Mesenchymal stem cell (in vitro differentiated cells and primary cell): ENCODE data around the gene PTPRR.

ENCODE experiments used
- DNase-seq: peaks from one replicate; pipeline ENCODE4 v3.0.0-alpha.2; 2013
- H2AFZ ChIP-seq: one replicate; pipeline ENCODE4 v1.6.1; 2013; ENCODE audit warnings: low read depth, mild to moderate bottlenecking, control low read depth, inconsistent platforms, low read length, moderate library complexity
- H2AK5ac ChIP-seq: 2 replicates; pipeline ENCODE4 v1.6.1; 2013; ENCODE audit warnings: low read length, moderate library complexity, mild to moderate bottlenecking, inconsistent platforms; ENCODE audit not compliant: severe bottlenecking
- H2BK120ac ChIP-seq: one replicate; pipeline ENCODE4 v1.6.1; 2013; ENCODE audit warnings: low read depth, mild to moderate bottlenecking, inconsistent platforms, low read length, moderate library complexity
- H2BK12ac ChIP-seq, 2 experiments: one replicate each; pipeline ENCODE4 v1.6.1; 2013; ENCODE audit warnings: inconsistent platforms in 2 of 2, low read length in 2 of 2, mild to moderate bottlenecking in 2 of 2, moderate library complexity in 2 of 2, control low read depth in 1 of 2
- H2BK15ac ChIP-seq: one replicate; pipeline ENCODE4 v1.6.1; 2013; ENCODE audit warnings: mild to moderate bottlenecking, low read depth, inconsistent platforms; ENCODE audit not compliant: poor library complexity, severe bottlenecking
- H2BK5ac ChIP-seq: 2 replicates; pipeline ENCODE4 v1.6.1; 2013; ENCODE audit warnings: low read depth, mild to moderate bottlenecking, low read length, control low read depth, inconsistent platforms; ENCODE audit not compliant: poor library complexity, severe bottlenecking
- H3K14ac ChIP-seq, 2 experiments: one replicate each; pipeline ENCODE4 v1.6.1; 2013; ENCODE audit warnings: inconsistent platforms in 2 of 2, low read length in 2 of 2, control low read depth in 1 of 2, mild to moderate bottlenecking in 1 of 2, moderate library complexity in 1 of 2
- H3K18ac ChIP-seq, 2 experiments: one replicate each; pipeline ENCODE4 v1.6.1; 2013; ENCODE audit warnings: inconsistent platforms in 2 of 2, low read length in 2 of 2, control low read depth in 1 of 2, low read depth in 1 of 2, mild to moderate bottlenecking in 1 of 2
- H3K23ac ChIP-seq, 2 experiments: one replicate each; pipeline ENCODE4 v1.6.1; 2013; ENCODE audit warnings: inconsistent platforms in 2 of 2, low read length in 2 of 2, mild to moderate bottlenecking in 2 of 2, moderate library complexity in 2 of 2, control low read depth in 1 of 2
- H3K27ac ChIP-seq: 2 replicates; pipeline ENCODE4 v1.5.1; 2013; ENCODE audit warnings: mild to moderate bottlenecking, moderate library complexity, low read length, control low read depth, inconsistent platforms; ENCODE audit not compliant: poor library complexity, severe bottlenecking
- H3K27me3 ChIP-seq, 2 experiments: 2 replicates each; pipeline versions ENCODE4 v1.6.1 to v1.7.0; 2013; ENCODE audit warnings: low read length in 2 of 2, mild to moderate bottlenecking in 2 of 2, moderate library complexity in 2 of 2, control low read depth in 1 of 2, inconsistent platforms in 1 of 2; ENCODE audit not compliant: control insufficient read depth in 1 of 2, insufficient read depth in 1 of 2
- H3K36me3 ChIP-seq, 2 experiments: 2 replicates each; pipeline versions ENCODE4 v1.6.1 to v1.7.0; 2013; ENCODE audit warnings: low read length in 2 of 2, control low read depth in 1 of 2, inconsistent platforms in 1 of 2, low read depth in 1 of 2, mild to moderate bottlenecking in 1 of 2; ENCODE audit not compliant: insufficient read depth in 2 of 2, control insufficient read depth in 1 of 2
- H3K4ac ChIP-seq, 2 experiments: one replicate each; pipeline ENCODE4 v1.6.1; 2013; ENCODE audit warnings: inconsistent platforms in 2 of 2, low read length in 2 of 2, mild to moderate bottlenecking in 2 of 2, moderate library complexity in 2 of 2, control low read depth in 1 of 2, low read depth in 1 of 2
- H3K4me1 ChIP-seq: 2 replicates; pipeline ENCODE4 v1.6.1; 2013; ENCODE audit warnings: low read depth, low read length, control low read depth; ENCODE audit not compliant: control insufficient read depth, insufficient read depth
- H3K4me2 ChIP-seq: 2 replicates; pipeline ENCODE4 v1.6.1; 2013; ENCODE audit warnings: low read length, mild to moderate bottlenecking, inconsistent platforms; ENCODE audit not compliant: poor library complexity, severe bottlenecking
- H3K4me3 ChIP-seq, 2 experiments: 2 replicates each; pipeline versions ENCODE4 v1.5.1 to v1.7.0; 2013; ENCODE audit warnings: low read length in 2 of 2, mild to moderate bottlenecking in 2 of 2, control low read depth in 1 of 2, low read depth in 1 of 2; ENCODE audit not compliant: insufficient read depth in 1 of 2
- H3K79me1 ChIP-seq: replicated peaks from 2 replicates; pipeline ENCODE4 v1.6.1; 2013; ENCODE audit warnings: mild to moderate bottlenecking, control low read depth, low read length, inconsistent platforms; ENCODE audit not compliant: poor library complexity, severe bottlenecking
- H3K9ac ChIP-seq: 2 replicates; pipeline ENCODE4 v1.7.0; 2013; ENCODE audit warnings: mild to moderate bottlenecking, low read length, moderate library complexity
- H3K9me3 ChIP-seq: 2 replicates; pipeline ENCODE4 v1.7.0; 2013; ENCODE audit warnings: mild to moderate bottlenecking, low read length; ENCODE audit not compliant: control insufficient read depth
- H4K8ac ChIP-seq: one replicate; pipeline ENCODE4 v1.6.1; 2013; ENCODE audit warnings: inconsistent platforms, mild to moderate bottlenecking, low read length, moderate library complexity
- H4K91ac ChIP-seq: one replicate; pipeline ENCODE4 v1.6.1; 2013; ENCODE audit warnings: mild to moderate bottlenecking, low read length, inconsistent platforms
- WGBS: methylation state at CpG from one replicate; pipeline ENCODE4 v1.1.7; 2013; ENCODE audit warnings: mixed read lengths; 5-methylcytosine and 5-hydroxymethylcytosine counted together

PTPRR gene

DNA sequence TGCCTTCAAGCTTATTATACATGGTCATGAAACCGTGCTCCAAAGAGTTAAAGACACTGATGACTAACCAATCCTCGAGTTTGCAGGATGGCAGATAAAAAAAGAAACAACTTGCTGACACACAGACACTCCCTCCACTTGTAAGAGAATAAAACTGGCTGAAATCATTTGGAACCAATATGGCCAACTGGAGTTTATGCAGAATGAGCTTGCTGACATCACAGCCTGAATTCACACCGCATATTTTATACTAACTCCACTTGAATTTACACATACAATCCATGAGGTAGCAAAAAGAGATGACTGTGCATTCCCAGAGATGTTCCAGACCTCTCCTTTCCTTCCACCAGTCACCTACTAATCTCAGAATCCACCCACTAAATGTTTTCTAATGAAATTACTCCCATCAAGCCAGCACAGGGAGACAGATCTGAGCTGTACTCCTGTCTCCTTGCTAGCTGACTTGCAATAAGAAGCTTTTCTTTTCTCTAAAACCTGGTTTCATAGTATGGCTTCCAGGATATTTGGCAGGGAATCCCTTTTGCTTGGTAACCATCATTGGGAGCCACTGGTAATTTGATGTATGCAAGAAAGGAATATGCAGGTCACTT is 15.8 kb upstream of the PTPRR start:
- Histone ChIP-seq H4K8ac (no peak overlapping the region), H2BK120ac (no peak overlapping the region), H3K23ac (no peak overlapping the region), H3K27me3 (peaks cover 9 to 26% of the 10 kb centered on the region in 2 experiments), H3K79me1 (no peaks in the 10 kb centered on the region), H2AK5ac (no peak overlapping the region), H3K14ac (no peak overlapping the region), H3K4me2 (no peak overlapping the region), H4K91ac (no peak overlapping the region), H3K4me3 (no peak overlapping the region), H2BK15ac (no peak overlapping the region), H2BK12ac (no peak overlapping the region), H3K4me1 (no peaks in the 10 kb centered on the region), H3K36me3 (no peaks in the 10 kb centered on the region), H2BK5ac (no peak overlapping the region), H3K18ac (no peak overlapping the region), H3K27ac (no peak overlapping the region), H3K9ac (no peak overlapping the region), H3K9me3 (no peaks in the 10 kb centered on the region), H3K4ac (no peak overlapping the region), H2AFZ (no peak overlapping the region)
- DNase-seq, result no peak
- 45% methylated on average over 3 of the region's 3 CpGs for WGBS

DNA sequence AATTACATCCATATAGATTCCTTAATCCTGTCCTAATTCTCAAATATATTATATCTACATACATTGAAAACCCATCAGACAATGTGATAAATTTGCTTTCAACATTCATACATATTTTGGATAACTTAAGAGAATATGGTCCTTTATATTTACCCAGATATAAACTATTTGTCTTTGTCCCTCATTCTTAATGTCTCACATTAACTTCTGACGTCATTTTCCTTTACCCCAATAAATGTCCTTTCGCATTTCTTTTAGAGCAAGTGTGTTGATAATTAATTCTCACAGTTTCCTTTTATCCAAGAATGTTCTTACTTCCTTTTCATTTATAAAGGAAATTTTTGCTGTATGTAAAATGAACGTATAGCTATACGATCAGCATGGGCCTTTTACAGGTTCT is 12.6 kb upstream of the PTPRR start:
- Histone ChIP-seq H4K8ac (no peak overlapping the region), H3K4me2 (no peak overlapping the region), H3K27me3 (peaks cover 0 to 2% of the 10 kb centered on the region in 2 experiments), H2AK5ac (no peak overlapping the region), H4K91ac (no peak overlapping the region), H2BK15ac (no peak overlapping the region), H3K14ac (no peak overlapping the region), H3K9me3 (no peaks in the 10 kb centered on the region), H3K23ac (no peak overlapping the region), H3K36me3 (no peaks in the 10 kb centered on the region), H2BK120ac (no peak overlapping the region), H3K27ac (no peak overlapping the region), H3K18ac (no peak overlapping the region), H3K9ac (no peak overlapping the region), H3K4me1 (no peaks in the 10 kb centered on the region), H2AFZ (no peak overlapping the region), H3K4me3 (no peak overlapping the region), H2BK12ac (no peak overlapping the region), H2BK5ac (no peak overlapping the region), H3K4ac (no peak overlapping the region), H3K79me1 (no peaks in the 10 kb centered on the region)
- 90% methylated on average over 2 of the region's 4 CpGs for WGBS
- no peak for DNase-seq

DNA sequence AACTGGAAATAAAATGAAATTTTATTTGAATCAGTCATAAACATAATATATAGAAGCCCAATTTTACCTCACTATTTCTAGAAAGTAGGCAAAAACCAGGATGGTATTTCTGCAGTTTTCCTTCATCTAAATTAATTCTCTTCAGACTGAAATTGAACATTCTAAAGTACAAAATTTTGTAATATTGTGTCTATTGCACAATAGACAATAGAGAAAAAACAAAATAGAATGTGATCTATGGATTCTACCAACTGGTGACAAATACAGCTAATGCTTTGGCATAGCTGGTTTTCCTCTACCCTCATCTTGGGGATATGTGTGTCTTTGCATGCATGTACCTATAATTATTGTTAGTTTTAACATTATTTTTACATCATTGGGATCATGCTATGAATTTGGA is 8.5 kb upstream of the PTPRR start:
- no peak overlapping the region for H3K14ac ChIP-seq
- no peak overlapping the region for H3K4me2 ChIP-seq
- H2BK5ac ChIP-seq, result no peak overlapping the region
- H3K27ac ChIP-seq, result no peak overlapping the region
- no peak overlapping the region for H2AK5ac ChIP-seq
- H3K18ac ChIP-seq, result no peak overlapping the region
- H3K27me3 ChIP-seq, result no peaks in the 10 kb centered on the region
- H2BK12ac ChIP-seq, result no peak overlapping the region
- no peaks in the 10 kb centered on the region for H3K9me3 ChIP-seq
- no peaks in the 10 kb centered on the region for H3K79me1 ChIP-seq
- DNase-seq, result no peak
- H4K8ac ChIP-seq, result no peak overlapping the region
- H3K23ac ChIP-seq, result no peak overlapping the region
- no peak overlapping the region for H2AFZ ChIP-seq
- H3K9ac ChIP-seq, result no peak overlapping the region
- H2BK15ac ChIP-seq, result no peak overlapping the region
- no peak overlapping the region for H3K4me3 ChIP-seq
- H3K4me1 ChIP-seq, result peaks cover 1% of the 10 kb centered on the region
- H3K36me3 ChIP-seq, result no peaks in the 10 kb centered on the region
- no peak overlapping the region for H2BK120ac ChIP-seq
- no peak overlapping the region for H4K91ac ChIP-seq
- H3K4ac ChIP-seq, result no peak overlapping the region

DNA sequence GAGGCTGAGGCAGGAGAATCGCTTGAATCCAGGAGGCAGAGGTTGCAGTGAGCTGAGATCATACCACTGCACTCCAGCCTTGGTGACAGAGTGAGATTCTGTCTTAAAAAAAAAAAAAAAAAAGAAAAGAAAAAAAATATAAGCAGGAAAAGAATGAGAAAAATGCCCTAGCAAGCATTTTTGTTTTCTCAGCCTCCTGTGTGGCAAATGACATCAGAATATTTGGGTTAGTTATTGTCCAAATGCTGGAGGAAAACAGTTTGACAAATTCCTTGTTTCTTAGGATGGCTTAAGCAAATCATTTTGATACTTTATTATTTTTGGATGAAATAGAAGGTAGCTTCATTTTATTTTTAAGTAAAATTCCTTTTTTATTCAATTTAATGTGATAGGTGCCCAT is 7.5 kb upstream of the PTPRR start:
- H3K4ac ChIP-seq, result no peak overlapping the region
- no peak overlapping the region for H3K4me3 ChIP-seq
- DNase-seq, result no peak
- no peak overlapping the region for H2AFZ ChIP-seq
- H3K36me3 ChIP-seq, result no peaks in the 10 kb centered on the region
- H2BK12ac ChIP-seq, result no peak overlapping the region
- peaks cover 1% of the 10 kb centered on the region for H3K4me1 ChIP-seq
- no peak overlapping the region for H3K18ac ChIP-seq
- H3K23ac ChIP-seq, result no peak overlapping the region
- H2BK15ac ChIP-seq, result no peak overlapping the region
- H3K27ac ChIP-seq, result no peak overlapping the region
- H3K79me1 ChIP-seq, result no peaks in the 10 kb centered on the region
- H3K9ac ChIP-seq, result no peak overlapping the region
- no peaks in the 10 kb centered on the region for H3K27me3 ChIP-seq
- no peaks in the 10 kb centered on the region for H3K9me3 ChIP-seq
- no peak overlapping the region for H4K91ac ChIP-seq
- no peak overlapping the region for H3K4me2 ChIP-seq
- H3K14ac ChIP-seq, result no peak overlapping the region
- H4K8ac ChIP-seq, result no peak overlapping the region
- no CpG with 5 or more reads among the region's 1 CpG for WGBS
- no peak overlapping the region for H2BK5ac ChIP-seq
- H2AK5ac ChIP-seq, result no peak overlapping the region
- no peak overlapping the region for H2BK120ac ChIP-seq
